ENCODE results near the gene AUTS2. TPM values are rescaled to one million over a fixed set of nuclear protein-coding genes. Genes with fewer than 3 reads are reported as not detected.

AUTS2 gene
- total RNA-seq, 1 donor from 2014 or later, result 80.6 TPM

- H3K27me3 Mint-ChIP-seq (ENCODE audit: unreplicated experiment), result no peaks in the 10 kb centered on the region
- H3K4me1 Mint-ChIP-seq (ENCODE audit: unreplicated experiment), result peaks cover 33% of the 10 kb centered on the region
- H3K27ac Mint-ChIP-seq (ENCODE audit: unreplicated experiment), result no peak overlapping the region
- no peaks in the 10 kb centered on the region for H3K36me3 Mint-ChIP-seq (ENCODE audit: unreplicated experiment)
- no peak for TF ChIP-seq CTCF (IDR thresholded peaks at IDR 0.05)
- H3K9me3 Mint-ChIP-seq (ENCODE audit: unreplicated experiment), result no peaks in the 10 kb centered on the region
- no peak overlapping the region for H3K4me3 Mint-ChIP-seq (ENCODE audit: unreplicated experiment)
- DNase-seq (ENCODE audit: extremely low spot score, unreplicated experiment), result no peak
Observed at GRCh38 chr7:69622014-69622835, 23.9 kb downstream of the AUTS2 start.

GRCh38 chr7:69622960-69623359, 24.7 kb downstream of the AUTS2 start:
- Mint-ChIP-seq H3K9me3 (ENCODE audit: unreplicated experiment) (no peaks in the 10 kb centered on the region), H3K27ac (ENCODE audit: unreplicated experiment) (no peak overlapping the region), H3K4me3 (ENCODE audit: unreplicated experiment) (no peak overlapping the region), H3K36me3 (ENCODE audit: unreplicated experiment) (no peaks in the 10 kb centered on the region), H3K27me3 (ENCODE audit: unreplicated experiment) (no peaks in the 10 kb centered on the region), H3K4me1 (ENCODE audit: unreplicated experiment) (peaks cover 33% of the 10 kb centered on the region)
- DNase-seq (ENCODE audit: extremely low spot score, unreplicated experiment), result no peak
- no peak for TF ChIP-seq CTCF (IDR thresholded peaks at IDR 0.05)

GRCh38 chr7:69624435-69625230, 26.4 kb downstream of the AUTS2 start:
- TF ChIP-seq CTCF (IDR thresholded peaks at IDR 0.05), result no peak
- no peaks in the 10 kb centered on the region for H3K36me3 Mint-ChIP-seq (ENCODE audit: unreplicated experiment)
- peaks cover 37% of the 10 kb centered on the region for H3K4me1 Mint-ChIP-seq (ENCODE audit: unreplicated experiment)
- H3K4me3 Mint-ChIP-seq (ENCODE audit: unreplicated experiment), result no peak overlapping the region
- no peak overlapping the region for H3K27ac Mint-ChIP-seq (ENCODE audit: unreplicated experiment)
- no peak for DNase-seq (ENCODE audit: extremely low spot score, unreplicated experiment)
- H3K27me3 Mint-ChIP-seq (ENCODE audit: unreplicated experiment), result no peaks in the 10 kb centered on the region
- no peaks in the 10 kb centered on the region for H3K9me3 Mint-ChIP-seq (ENCODE audit: unreplicated experiment)

- no peaks in the 10 kb centered on the region for H3K36me3 Mint-ChIP-seq (ENCODE audit: unreplicated experiment)
- H3K27me3 Mint-ChIP-seq (ENCODE audit: unreplicated experiment), result no peaks in the 10 kb centered on the region
- no peak for TF ChIP-seq CTCF (IDR thresholded peaks at IDR 0.05)
- no peak overlapping the region for H3K4me3 Mint-ChIP-seq (ENCODE audit: unreplicated experiment)
- peaks cover 37% of the 10 kb centered on the region for H3K4me1 Mint-ChIP-seq (ENCODE audit: unreplicated experiment)
- no peaks in the 10 kb centered on the region for H3K9me3 Mint-ChIP-seq (ENCODE audit: unreplicated experiment)
- DNase-seq (ENCODE audit: extremely low spot score, unreplicated experiment), result no peak
- H3K27ac Mint-ChIP-seq (ENCODE audit: unreplicated experiment), result no peak overlapping the region
Observed at GRCh38 chr7:69625238-69625637, 27.0 kb downstream of the AUTS2 start.

- Mint-ChIP-seq H3K4me1 (ENCODE audit: unreplicated experiment) (peaks cover 37% of the 10 kb centered on the region), H3K36me3 (ENCODE audit: unreplicated experiment) (no peaks in the 10 kb centered on the region), H3K9me3 (ENCODE audit: unreplicated experiment) (no peaks in the 10 kb centered on the region), H3K4me3 (ENCODE audit: unreplicated experiment) (no peak overlapping the region), H3K27me3 (ENCODE audit: unreplicated experiment) (no peaks in the 10 kb centered on the region), H3K27ac (ENCODE audit: unreplicated experiment) (no peak overlapping the region)
- TF ChIP-seq CTCF (IDR thresholded peaks at IDR 0.05), result no peak
- no peak for DNase-seq (ENCODE audit: extremely low spot score, unreplicated experiment)
Observed at GRCh38 chr7:69625798-69626197, 27.5 kb downstream of the AUTS2 start.
